ENCODE data around the gene INPP5K. TPM values are rescaled to one million over a fixed set of nuclear protein-coding genes. Genes with fewer than 3 reads are reported as not detected.

INPP5K gene
- total and polyA plus RNA-seq, 2 of the 4 experiments (the other 2 are of a cell fraction) = 14.9 to 17.4 TPM

- WGBS, 2 experiments (ENCODE audit: extremely low coverage in 2 of 2, insufficient read length in 1 of 2) = no CpG with 5 or more reads among the region's 16 CpGs
- H3K9ac ChIP-seq (ENCODE audit: low read depth, low read length) = no peak overlapping the region
- no peak overlapping the region for H4K5ac ChIP-seq (ENCODE audit: low read depth, low read length)
- no TSS peak for BruUV-seq (replicated peaks)
- peaks cover 19% of the 10 kb centered on the region for H4K20me1 ChIP-seq (ENCODE audit: insufficient read depth, low read length)
- ChIA-PET CTCF (no interaction called here), POLR2A (ENCODE audit: unreplicated experiment) (no interaction called here)
- no peak overlapping the region for H4K8ac ChIP-seq (ENCODE audit: low read depth in 2 of 2, low read length in 2 of 2)
- H3K9me3 ChIP-seq (ENCODE audit: control insufficient read depth, insufficient read depth, low read length) = no peaks in the 10 kb centered on the region
- no peak for ATAC-seq (ENCODE audit: low read depth)
- H4K91ac ChIP-seq (ENCODE audit: insufficient read depth, low read depth, low read length) = no peak overlapping the region
- H2AK5ac ChIP-seq (ENCODE audit: low read depth, low read length) = no peak overlapping the region
- no peak for DNase-seq
- H3K23ac ChIP-seq (ENCODE audit: low read depth, low read length) = no peak overlapping the region
- peaks cover 75% of the 10 kb centered on the region for H3K36me3 ChIP-seq (ENCODE audit: control insufficient read depth, insufficient read depth, low read length)
- H3K9me1 ChIP-seq (ENCODE audit: insufficient read depth, low read length) = peaks cover 9% of the 10 kb centered on the region; the same call in 1 of the 2 replicates
- no peak overlapping the region for H3K14ac ChIP-seq (replicated peaks; ENCODE audit: low read depth, low read length)
- no peak overlapping the region for H2BK120ac ChIP-seq (ENCODE audit: low read depth, low read length)
- H3K56ac ChIP-seq (ENCODE audit: extremely low read depth, insufficient read depth, low read length) = no peak overlapping the region
- no peak overlapping the region for H3K4me2 ChIP-seq (ENCODE audit: low read depth, low read length)
- no peak overlapping the region for H2AK9ac ChIP-seq (replicated peaks; ENCODE audit: low read depth, low read length, poor library complexity)
- H3K4ac ChIP-seq (ENCODE audit: low read depth, low read length) = no peak overlapping the region
- H2AFZ ChIP-seq (replicated peaks; ENCODE audit: low read length, poor library complexity) = no peak overlapping the region
- intact Hi-C loops (cut with micrococcal nuclease) (no loop called here), in situ Hi-C loops (cut with MboI; ENCODE audit: low sequenced_read_pairs) (no loop called here), dilution Hi-C loops (cut with HindIII; ENCODE audit: low sequenced_read_pairs, unreplicated experiment) (no loop called here)
- no peak overlapping the region for H2BK5ac ChIP-seq (ENCODE audit: low read depth, low read length, poor library complexity, severe bottlenecking)
- H3K4me3 ChIP-seq (ENCODE audit: insufficient read depth, low read depth, low read length) = no peak overlapping the region
- no peak overlapping the region for H3K27ac ChIP-seq (ENCODE audit: insufficient read depth, low read length)
- H3K4me1 ChIP-seq (ENCODE audit: control insufficient read depth, insufficient read depth, low read length) = peaks cover 2% of the 10 kb centered on the region; the same call in 1 of the 2 replicates
- TF ChIP-seq CHD1 (IDR thresholded peaks at IDR 0.05; ENCODE audit: low read depth, low read length) (no peak), CEBPB (IDR thresholded peaks at IDR 0.05; ENCODE audit: low read depth, low read length) (no peak)
- no peak overlapping the region for H2BK20ac ChIP-seq (ENCODE audit: low read depth, low read length)
- peaks cover 11 to 37% of the 10 kb centered on the region in 2 experiments; a peak in 3 of 4 replicates for H3K79me1 ChIP-seq (ENCODE audit: low read depth in 1 of 2, low read length in 2 of 2)
- H3K18ac ChIP-seq (ENCODE audit: low read depth, low read length) = no peak overlapping the region
- no peak overlapping the region for H2BK15ac ChIP-seq (ENCODE audit: low read depth, low read length)
- no peaks in the 10 kb centered on the region for H3K27me3 ChIP-seq (ENCODE audit: control insufficient read depth, insufficient read depth, low read length)
Observed at GRCh38 chr17:1467258-1467657, 49.2 kb downstream of the INPP5K start.

Measured in IMR-90 (cell line).